HG02571 (cell line): Measurements from ENCODE around the gene SLC25A21.
A peak's percentile ranks its signal among the peaks of the same experiment; 100 is the strongest.

Experiments used
- ATAC-seq: cut with Tn5 transposase; IDR thresholded peaks from one replicate; pipeline ENCODE4 v1.9.1; 2021; ENCODE audit warnings: mild to moderate bottlenecking, moderate library complexity; ENCODE audit not compliant: unreplicated experiment

The SLC25A21 gene

DNA sequence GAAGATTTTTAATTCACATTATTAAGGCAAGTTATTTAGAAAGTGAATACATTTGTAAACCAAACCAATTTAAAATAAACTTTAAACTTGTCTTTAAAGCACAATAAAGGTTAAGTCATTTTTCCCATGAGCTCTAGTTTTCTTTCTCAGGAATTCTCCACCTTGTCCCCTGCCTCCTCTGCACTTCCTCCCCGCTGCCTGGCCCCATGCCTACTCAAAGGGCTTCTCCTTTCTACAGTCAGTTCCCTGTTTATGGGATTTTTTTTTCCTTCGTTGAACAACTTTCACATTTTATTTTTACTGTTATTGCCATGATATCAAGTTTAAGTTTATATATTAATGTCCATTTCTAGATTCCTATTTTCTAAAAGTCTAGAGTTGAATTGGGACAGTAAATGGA lies 223.0 kb downstream of the SLC25A21 start:
- no peak for ATAC-seq

- no peak for ATAC-seq
Observed at GRCh38 chr14:36948157-36948859, 224.1 kb downstream of the SLC25A21 start.

- no peak for ATAC-seq
Observed at GRCh38 chr14:36947362-36947761, 225.0 kb downstream of the SLC25A21 start.

- ATAC-seq = no peak
Observed at GRCh38 chr14:36946872-36947271, 225.5 kb downstream of the SLC25A21 start.

DNA sequence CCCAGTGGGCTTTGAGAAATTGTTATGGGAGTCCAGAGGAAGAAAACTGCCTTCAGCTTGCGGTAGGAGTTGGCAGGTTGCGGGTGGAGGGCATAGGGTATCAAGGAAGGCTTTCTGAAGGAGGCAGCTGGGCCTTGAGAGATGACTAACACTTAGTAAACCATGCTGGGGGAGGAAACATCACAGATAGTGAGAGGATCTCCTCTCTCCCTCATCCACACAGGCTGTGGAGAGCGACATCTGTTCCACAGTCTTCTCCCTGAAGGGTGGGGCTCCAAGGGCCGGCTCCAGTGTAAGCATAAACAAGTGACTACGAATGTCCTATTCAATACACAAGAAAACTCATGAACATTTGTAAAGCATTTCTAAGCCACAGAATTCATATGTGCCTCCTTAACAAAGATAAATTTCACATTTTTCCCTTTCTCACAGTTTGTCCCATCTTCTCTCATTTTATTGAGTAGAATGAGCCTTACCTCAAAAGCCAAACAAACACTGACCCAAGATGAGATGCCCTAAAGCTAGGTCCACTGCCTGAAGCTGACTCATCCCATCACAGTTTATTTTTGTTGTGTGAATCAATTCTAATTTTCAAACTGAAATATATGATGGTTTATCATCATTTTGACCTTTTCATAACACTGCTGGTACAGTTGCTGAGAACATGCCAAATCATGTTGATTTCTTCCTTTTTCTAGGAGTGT lies 227.9 kb downstream of the SLC25A21 start:
- ATAC-seq = no peak

- peak; percentile 15 for ATAC-seq
Observed at GRCh38 chr14:36942522-36943245, 229.7 kb downstream of the SLC25A21 start.

DNA sequence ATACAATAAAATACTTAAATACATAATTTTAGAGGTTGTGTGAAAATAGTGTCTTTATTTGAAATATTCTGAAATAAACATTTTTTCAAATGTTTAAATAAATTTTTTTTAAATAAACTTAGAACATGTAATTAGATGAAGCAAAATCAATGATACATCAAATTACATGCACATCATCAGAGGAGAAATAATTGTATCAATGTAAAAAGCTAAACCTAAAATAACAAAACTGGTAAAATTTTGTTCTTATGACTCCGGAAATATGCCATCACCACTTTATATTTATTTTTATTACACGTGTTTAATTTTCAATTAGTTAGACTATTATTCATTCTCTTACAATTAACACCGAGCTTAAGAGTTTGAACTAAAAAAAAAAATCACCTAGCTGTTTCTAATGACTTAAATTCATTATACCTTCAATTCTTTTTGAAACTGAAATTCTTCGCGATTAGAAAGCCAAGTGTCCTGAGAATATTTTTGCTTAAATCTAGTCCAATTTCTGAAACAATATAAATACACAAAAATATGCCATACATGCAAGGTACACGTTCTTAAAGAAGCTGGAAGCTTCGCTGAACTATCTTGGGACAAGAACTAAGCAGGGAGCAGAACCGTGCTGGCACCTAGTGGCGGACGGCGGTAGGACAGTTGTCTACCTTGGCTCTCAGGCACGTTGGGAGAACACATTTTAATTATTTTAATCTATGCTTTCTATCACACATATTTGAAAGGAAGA lies 230.5 kb downstream of the SLC25A21 start:
- ATAC-seq = peak; percentile 84

GRCh38 chr14:36940476-36940875 lies 231.9 kb downstream of the SLC25A21 start:
- no peak for ATAC-seq

GRCh38 chr14:36939265-36939664 lies 233.1 kb downstream of the SLC25A21 start:
- no peak for ATAC-seq

DNA sequence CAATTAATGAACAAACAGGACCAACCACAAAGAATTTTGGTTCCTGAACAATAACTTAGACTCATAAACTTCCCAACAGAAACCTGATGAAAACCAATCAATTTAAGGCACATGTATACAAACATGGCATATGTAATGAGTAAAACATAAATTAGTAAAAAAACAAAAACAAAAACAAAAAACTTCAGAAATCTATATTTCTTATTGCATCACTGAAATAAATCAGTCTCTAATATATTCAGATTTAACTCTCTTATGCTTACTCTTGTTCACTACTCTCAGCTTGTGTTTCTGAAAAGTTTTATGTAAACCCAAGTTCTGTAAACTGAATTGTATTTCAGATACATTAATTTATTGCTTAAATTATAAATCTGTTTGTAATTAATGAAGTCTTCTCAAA lies 233.7 kb downstream of the SLC25A21 start:
- ATAC-seq = no peak

- ATAC-seq = no peak
Observed at GRCh38 chr14:36935976-36936678, 236.3 kb downstream of the SLC25A21 start.

- no peak for ATAC-seq
Observed at GRCh38 chr14:36934304-36934703, 238.1 kb downstream of the SLC25A21 start.

DNA sequence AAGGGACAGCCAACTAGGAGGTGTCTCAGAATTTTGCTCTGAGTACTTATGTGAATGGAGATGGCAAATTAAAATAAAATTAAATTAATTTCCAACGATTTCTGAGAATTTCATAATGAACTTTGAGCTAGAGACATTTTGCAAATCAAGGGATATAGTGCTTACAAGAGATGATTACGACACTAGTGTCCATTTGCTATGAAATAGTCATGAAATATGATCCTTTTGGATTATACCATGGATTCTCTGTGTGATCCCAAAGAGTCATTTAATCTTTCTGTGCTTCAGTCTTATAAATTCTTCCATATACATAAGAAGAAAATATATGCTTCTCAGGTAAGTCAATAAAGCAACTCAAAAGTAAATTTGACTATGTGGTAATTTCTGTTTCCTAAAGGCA lies 240.6 kb downstream of the SLC25A21 start:
- ATAC-seq = no peak

- no peak for ATAC-seq
Observed at GRCh38 chr14:36928432-36928831, 244.0 kb downstream of the SLC25A21 start.

DNA sequence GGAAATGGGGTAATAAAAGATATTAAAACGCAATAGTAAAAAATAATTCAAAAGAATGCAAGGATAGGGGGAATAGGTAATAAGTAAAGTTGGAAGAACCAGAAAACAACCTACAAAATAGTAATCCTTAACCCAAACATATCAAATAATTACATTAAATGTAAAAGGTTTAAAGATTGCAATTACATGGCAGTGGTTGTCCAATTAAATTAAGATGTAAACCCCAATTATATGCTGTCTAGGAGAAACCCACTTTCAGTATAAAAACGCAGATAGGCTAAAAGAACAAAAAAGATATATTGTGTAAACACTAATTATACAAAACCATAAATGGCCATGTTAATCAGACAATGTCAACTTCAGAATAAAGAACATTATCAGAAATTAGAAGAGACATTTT lies 247.3 kb downstream of the SLC25A21 start:
- no peak for ATAC-seq

- no peak for ATAC-seq
Observed at GRCh38 chr14:36916668-36917067, 255.7 kb downstream of the SLC25A21 start.

DNA sequence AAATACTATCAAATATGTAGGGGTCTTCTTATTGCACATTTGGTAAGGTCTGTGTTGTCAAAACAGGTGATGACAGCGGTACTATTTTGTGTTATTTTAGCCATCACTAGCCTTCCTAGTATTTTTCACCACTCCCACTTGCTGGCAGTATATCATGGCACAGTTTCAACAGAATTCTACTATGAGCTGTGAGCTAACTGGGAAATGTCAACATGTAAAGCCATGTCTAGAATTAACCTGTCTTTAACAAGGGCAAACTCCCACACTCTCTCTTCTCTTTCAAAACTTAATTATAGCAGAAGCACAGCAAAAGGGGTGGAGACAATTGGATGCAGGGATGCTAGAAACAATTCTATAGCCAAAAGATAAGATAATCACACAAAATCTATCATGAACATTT lies 257.3 kb downstream of the SLC25A21 start:
- ATAC-seq = no peak

- no peak for ATAC-seq
Observed at GRCh38 chr14:36910578-36910977, 261.8 kb downstream of the SLC25A21 start.

GRCh38 chr14:36905272-36905888 lies 267.0 kb downstream of the SLC25A21 start:
- no peak for ATAC-seq

DNA sequence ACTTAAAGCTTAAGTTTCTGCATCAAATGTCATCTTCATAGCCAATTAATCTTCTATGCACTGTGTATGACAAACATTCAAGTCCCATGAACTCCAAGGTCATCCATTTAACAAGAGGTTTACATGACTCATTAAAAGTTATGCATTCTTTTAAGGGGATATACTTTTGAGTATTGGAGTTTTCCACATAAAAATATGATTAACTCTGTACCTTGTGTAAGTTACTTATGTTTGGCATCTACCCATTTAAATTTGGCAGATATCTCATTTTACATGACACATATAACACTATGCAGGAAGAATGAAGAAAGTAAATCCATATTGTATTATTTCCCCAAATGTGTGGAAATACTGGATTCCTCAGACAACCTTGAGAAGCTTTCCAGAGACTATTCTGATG lies 270.5 kb downstream of the SLC25A21 start:
- ATAC-seq = no peak
